T47D (cell line): ENCODE results near the gene PIK3R6.

Experiments
- DNase-seq, 2 experiments: peaks; one replicate each; pipeline versions ENCODE4 v3.0.0 to v3.0.0-alpha.2; 2011 to 2012; ENCODE audit warnings: low read depth in 1 of 2, low spot score in 1 of 2
- JUND ChIP-seq: IDR thresholded peaks from 2 replicates; pipeline ENCODE4 v1.6.1; 2012; ENCODE audit warnings: low read depth
- in situ Hi-C: cut with HindIII; loops from 2 replicates; pipeline ENCODE4 v1.10.0; 2016; ENCODE audit warnings: low sequenced_read_pairs, low pct_unique_long_range_greater_than_20kb

The PIK3R6 gene

GRCh38 chr17:8879410-8879809, 11.9 kb upstream of the PIK3R6 start:
- in situ Hi-C loops: no loop called here
- DNase-seq: no peak
- TF ChIP-seq JUND: no peak

- in situ Hi-C loops: no loop called here
- no peak for TF ChIP-seq JUND
- DNase-seq: no peak
Observed at GRCh38 chr17:8877984-8878383, 10.5 kb upstream of the PIK3R6 start.

GRCh38 chr17:8875957-8876356, 8.5 kb upstream of the PIK3R6 start:
- peak in 1 of 2 experiments; percentile 5 for DNase-seq
- no peak for TF ChIP-seq JUND
- in situ Hi-C loops: no loop called here

- in situ Hi-C loops: no loop called here
- DNase-seq: no peak
- no peak for TF ChIP-seq JUND
Observed at GRCh38 chr17:8875436-8875835, 8.0 kb upstream of the PIK3R6 start.

GRCh38 chr17:8873801-8874715, 6.6 kb upstream of the PIK3R6 start:
- in situ Hi-C loops: no loop called here
- no peak for TF ChIP-seq JUND
- DNase-seq: no peak

- in situ Hi-C loops: no loop called here
- DNase-seq: no peak
- no peak for TF ChIP-seq JUND
Observed at GRCh38 chr17:8872705-8873435, 5.4 kb upstream of the PIK3R6 start.

- TF ChIP-seq JUND: no peak
- no peak for DNase-seq
- in situ Hi-C loops: no loop called here
Observed at GRCh38 chr17:8872036-8872704, 4.7 kb upstream of the PIK3R6 start.

- TF ChIP-seq JUND: no peak
- no peak for DNase-seq
- in situ Hi-C loops: no loop called here
Observed at GRCh38 chr17:8871081-8871581, 3.7 kb upstream of the PIK3R6 start.

- in situ Hi-C loops: no loop called here
- no peak for TF ChIP-seq JUND
- no peak for DNase-seq
Observed at GRCh38 chr17:8870406-8871040, 3.0 kb upstream of the PIK3R6 start.

GRCh38 chr17:8869114-8869815, 1.8 kb upstream of the PIK3R6 start:
- no peak for DNase-seq
- in situ Hi-C loops: no loop called here
- no peak for TF ChIP-seq JUND

- in situ Hi-C loops: no loop called here
- TF ChIP-seq JUND: no peak
Observed at GRCh38 chr17:8868529-8868951, 1.1 kb upstream of the PIK3R6 start.

GRCh38 chr17:8868092-8868491, 618 bp upstream of the PIK3R6 start:
- no peak for DNase-seq
- in situ Hi-C loops: no loop called here
- TF ChIP-seq JUND: no peak

More at GRCh38 chr17:8868529-8868951, 1.1 kb upstream of the PIK3R6 start:
- no peak for DNase-seq
